RWPE2 (cell line): ENCODE measurements around the gene CBX2.
A peak's percentile ranks its signal among the peaks of the same experiment; 100 is the strongest.

Experiments used
- ATAC-seq: fragments of 200-7000 bp; cut with Tn5 transposase; 3 replicates; pipeline ENCODE4 v1.9.1; 2021; ENCODE audit warnings: low read depth
- DNase-seq: peaks from one replicate; pipeline ENCODE4 v3.0.0-alpha.2; 2020; ENCODE audit warnings: low spot score
- H3K27ac ChIP-seq: fragments of 450-650 bp; 2 replicates; pipeline ENCODE4 v1.5.1; 2017; ENCODE audit warnings: mild to moderate bottlenecking; ENCODE audit not compliant: poor library complexity, severe bottlenecking
- H3K27me3 ChIP-seq: fragments of 250-450 bp; sonication (Bioruptor Pico); 2 replicates; pipeline ENCODE4 v1.5.1; 2021; ENCODE audit warnings: mild to moderate bottlenecking, moderate library complexity; ENCODE audit not compliant: insufficient read depth, poor library complexity, severe bottlenecking
- H3K36me3 ChIP-seq: fragments of 250-450 bp; sonication (Bioruptor Pico); 2 replicates; pipeline ENCODE4 v1.5.1; 2020; ENCODE audit warnings: low read depth, mild to moderate bottlenecking, moderate library complexity
- H3K4me1 ChIP-seq: fragments of 250-450 bp; sonication (Bioruptor Pico); 2 replicates; pipeline ENCODE4 v1.5.1; 2021; ENCODE audit warnings: mild to moderate bottlenecking, moderate library complexity; ENCODE audit not compliant: insufficient read depth, poor library complexity, severe bottlenecking
- H3K4me3 ChIP-seq: fragments of 250-450 bp; sonication (Bioruptor Pico); 2 replicates; pipeline ENCODE4 v1.5.1; 2021; ENCODE audit warnings: mild to moderate bottlenecking, moderate library complexity; ENCODE audit not compliant: severe bottlenecking
- H3K9me3 ChIP-seq: fragments of 250-450 bp; sonication (Bioruptor Pico); 2 replicates; pipeline ENCODE4 v1.5.1; 2021; ENCODE audit warnings: mild to moderate bottlenecking, moderate library complexity; ENCODE audit not compliant: severe bottlenecking
- CTCF ChIP-seq: fragments of 450-650 bp; IDR thresholded peaks from one replicate; pipeline ENCODE4 v1.5.1; 2017; ENCODE audit warnings: mild to moderate bottlenecking, moderate library complexity; ENCODE audit not compliant: poor library complexity, severe bottlenecking

Gene CBX2

DNA sequence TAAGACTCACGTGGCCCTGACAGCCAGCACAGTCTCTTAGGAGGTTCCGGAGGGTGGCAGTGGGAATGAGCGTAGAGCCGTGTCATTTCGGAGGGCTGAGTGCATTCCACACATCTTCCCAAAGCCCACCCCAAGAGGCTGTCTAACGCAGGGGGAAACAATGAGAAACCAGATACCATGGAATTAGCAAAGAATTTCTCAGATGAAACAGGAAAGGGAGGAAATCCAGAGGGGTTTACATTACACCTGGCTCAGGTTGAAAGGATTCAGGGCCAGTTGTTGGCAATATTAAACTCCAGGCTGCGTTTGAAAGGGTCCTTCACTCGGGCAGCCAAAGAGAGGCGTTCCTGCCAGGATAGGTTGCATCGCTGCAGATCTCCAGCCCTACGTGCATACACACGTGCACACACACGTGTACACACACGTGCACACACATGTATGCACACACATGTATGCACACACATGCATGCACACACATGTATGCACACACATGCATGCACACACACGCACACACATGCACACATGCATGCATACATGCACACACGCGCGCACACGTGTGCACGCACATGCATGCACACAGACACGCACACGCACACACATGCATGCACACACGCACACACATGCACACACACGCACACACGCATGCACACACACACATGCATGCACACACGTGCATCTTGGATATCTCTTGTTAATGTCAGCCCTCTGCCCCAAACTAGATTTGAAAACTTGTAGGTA is 49.1 kb downstream of the CBX2 start:
- Histone ChIP-seq H3K4me1 (no peaks in the 10 kb centered on the region), H3K27me3 (no peaks in the 10 kb centered on the region), H3K4me3 (no peak overlapping the region), H3K36me3 (no peaks in the 10 kb centered on the region), H3K9me3 (no peaks in the 10 kb centered on the region), H3K27ac (no peak overlapping the region)
- no peak for DNase-seq
- no peak for ATAC-seq
- no peak for TF ChIP-seq CTCF

GRCh38 chr17:79829004-79829403 is 51.1 kb downstream of the CBX2 start:
- Histone ChIP-seq H3K27me3 (no peaks in the 10 kb centered on the region), H3K27ac (no peak overlapping the region), H3K9me3 (no peaks in the 10 kb centered on the region), H3K4me3 (no peak overlapping the region), H3K36me3 (peaks cover 12% of the 10 kb centered on the region), H3K4me1 (no peaks in the 10 kb centered on the region)
- TF ChIP-seq CTCF: no peak
- no peak for DNase-seq
- ATAC-seq: no peak

- Histone ChIP-seq H3K36me3 (peaks cover 14% of the 10 kb centered on the region), H3K4me1 (no peaks in the 10 kb centered on the region), H3K9me3 (no peaks in the 10 kb centered on the region), H3K4me3 (no peak overlapping the region), H3K27me3 (no peaks in the 10 kb centered on the region), H3K27ac (no peak overlapping the region)
- TF ChIP-seq CTCF: no peak
- no peak for DNase-seq
- ATAC-seq: no peak
These were observed 51.5 kb downstream of the CBX2 start for GRCh38 chr17:79829457-79829856.

GRCh38 chr17:79830303-79830702 is 52.4 kb downstream of the CBX2 start:
- H3K9me3 ChIP-seq: no peaks in the 10 kb centered on the region
- H3K27ac ChIP-seq: no peak overlapping the region
- TF ChIP-seq CTCF: no peak
- no peak for ATAC-seq
- H3K4me3 ChIP-seq: no peak overlapping the region
- H3K27me3 ChIP-seq: no peaks in the 10 kb centered on the region
- H3K36me3 ChIP-seq: peaks cover 22% of the 10 kb centered on the region
- no peaks in the 10 kb centered on the region for H3K4me1 ChIP-seq
- no peak for DNase-seq

- H3K27me3 ChIP-seq: no peaks in the 10 kb centered on the region
- H3K4me1 ChIP-seq: no peaks in the 10 kb centered on the region
- H3K4me3 ChIP-seq: no peak overlapping the region
- H3K27ac ChIP-seq: no peak overlapping the region
- H3K9me3 ChIP-seq: no peaks in the 10 kb centered on the region
- DNase-seq: no peak
- H3K36me3 ChIP-seq: peaks cover 27% of the 10 kb centered on the region
- no peak for TF ChIP-seq CTCF
- ATAC-seq: peak; percentile 37; the same call in 1 of the 3 replicates
These were observed 52.9 kb downstream of the CBX2 start for GRCh38 chr17:79830763-79831264.
